Renal pelvis (tissue), 4 donors: ENCODE results near the gene ZNF423. TPM values are rescaled to one million over a fixed set of nuclear protein-coding genes. Genes with fewer than 3 reads are reported as not detected.

ENCODE experiments used
- DNase-seq: peaks from one replicate; pipeline ENCODE4 v3.0.0-alpha.2; 2013
- polyA plus RNA-seq, 3 donors: library from polyadenylated mRNA; unstranded; fragments of 120-200 nt; gene quantifications; one replicate each; pipeline ENCODE4 v1.2.1, GENCODE V29; 2013; ENCODE audit not compliant: insufficient read length in 3 of 3

ZNF423 gene
- polyA plus RNA-seq, 3 donors, result 24.2 to 30.5 (median 28.5) TPM

DNA sequence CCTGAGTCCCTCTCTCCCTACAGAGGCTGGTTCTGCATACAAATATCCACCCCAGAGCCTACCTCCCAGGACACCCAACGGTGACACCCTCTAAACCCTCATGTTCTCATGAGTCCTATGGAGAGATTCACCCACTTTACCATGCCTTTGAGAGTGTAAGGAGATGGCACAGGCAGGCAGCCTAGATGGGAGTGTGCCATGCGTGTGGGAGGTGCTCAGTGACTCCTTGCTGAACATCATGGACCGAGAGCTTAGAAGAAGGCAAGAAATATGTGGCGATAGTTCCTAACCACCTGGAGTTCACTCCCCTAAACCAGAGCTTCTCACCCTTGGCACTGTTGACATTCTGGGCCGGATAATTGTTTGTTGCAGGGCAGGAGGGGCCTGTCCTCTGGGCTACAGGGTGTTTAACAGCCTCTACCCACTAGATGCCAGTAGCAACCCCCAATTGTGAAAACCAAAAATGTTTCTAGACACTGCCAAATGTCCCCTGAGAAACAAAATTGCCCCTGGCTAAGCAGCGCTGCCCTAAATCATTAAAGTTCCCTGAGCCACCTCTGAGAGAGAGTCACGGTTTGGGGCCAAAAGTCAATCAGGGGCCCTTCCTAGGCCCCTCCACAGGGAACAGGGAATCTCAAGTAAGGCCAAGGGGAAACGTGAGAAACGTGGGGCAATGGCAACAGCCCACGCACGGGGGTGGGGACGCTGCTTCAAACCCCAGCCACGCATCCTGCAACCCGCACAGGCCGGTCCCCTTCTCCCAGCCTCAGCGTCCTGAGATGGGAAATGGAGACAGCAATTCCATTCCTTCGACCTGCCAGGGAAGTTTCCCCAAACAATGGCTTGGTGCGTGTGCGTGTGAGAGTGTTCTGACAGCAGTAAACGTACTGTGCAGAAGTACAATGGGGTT lies 415.5 kb downstream of the ZNF423 start:
- no peak for DNase-seq

DNA sequence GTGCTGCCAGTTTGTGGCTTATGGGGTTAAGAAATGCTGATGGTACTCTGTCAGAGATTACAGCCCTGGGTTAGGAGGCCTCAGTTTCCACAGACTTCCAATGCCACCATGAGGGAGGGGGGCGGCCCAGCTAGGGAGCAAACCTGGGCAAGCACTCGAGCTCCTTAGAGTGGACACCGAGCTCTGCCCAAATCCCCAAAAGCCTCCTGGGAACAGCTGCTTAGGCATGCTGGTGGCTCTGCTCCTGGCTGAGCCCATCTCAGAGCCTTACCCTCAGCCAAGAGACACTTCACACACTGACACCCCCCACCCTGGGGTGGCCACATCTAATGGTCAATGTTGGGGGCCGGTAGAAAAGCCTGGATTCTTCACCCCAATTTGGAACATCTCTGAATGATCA lies 416.2 kb downstream of the ZNF423 start:
- no peak for DNase-seq

DNA sequence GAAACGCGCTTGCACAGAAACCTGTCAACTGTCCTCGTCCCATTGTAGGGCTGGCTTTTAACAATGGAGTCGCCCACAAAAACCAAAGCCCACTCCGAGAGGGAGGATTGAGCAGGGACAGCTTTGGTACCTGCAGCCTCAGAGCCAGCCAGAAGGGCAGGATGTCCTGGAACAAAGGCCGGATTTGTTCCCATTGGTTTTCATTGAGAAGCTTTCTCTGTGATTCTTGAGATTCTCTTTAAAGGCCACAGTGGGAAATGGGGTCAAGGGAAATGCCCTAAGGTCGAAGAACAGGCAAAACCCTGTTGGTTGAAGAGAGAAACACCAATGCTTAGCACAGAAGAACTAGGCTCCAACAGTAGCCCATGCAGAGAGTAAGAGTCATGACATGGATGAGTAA lies 416.9 kb downstream of the ZNF423 start:
- DNase-seq, result no peak

Other genes with a start within 250 kb of the ZNF423 start
- 10 to 100 TPM; 21.0 to 33.1 (median 30.6) TPM for gene CNEP1R1, start 169.1 kb upstream of the ZNF423 start, polyA plus RNA-seq
- 10 to 100 TPM; 20.3 to 25.2 (median 23.2) TPM for gene HEATR3, start 209.9 kb upstream of the ZNF423 start, polyA plus RNA-seq